GM12865 (cell line): ENCODE data around the gene PAF1.
"Not testable (repeated sequence)": the region's sequence is repeated elsewhere in the genome, so short reads cannot be mapped to it uniquely, and the experiment has no call there.

Source experiments
- DNase-seq: peaks from one replicate; pipeline ENCODE4 v3.0.0; 2010; ENCODE audit warnings: low read depth
- H3K4me3 ChIP-seq: 2 replicates; pipeline ENCODE4 v1.5.1; 2011; ENCODE audit warnings: mild to moderate bottlenecking, low read depth, low read length, control low read depth
- TF ChIP-seq, protein P1 (sequence below): IDR thresholded peaks from 2 replicates; pipeline ENCODE4 v1.5.1; 2011; ENCODE audit warnings: low read length, control low read depth, low read depth, inconsistent platforms; ENCODE audit not compliant: insufficient read depth; ENCODE audit errors: missing control alignments

PAF1 gene

DNA sequence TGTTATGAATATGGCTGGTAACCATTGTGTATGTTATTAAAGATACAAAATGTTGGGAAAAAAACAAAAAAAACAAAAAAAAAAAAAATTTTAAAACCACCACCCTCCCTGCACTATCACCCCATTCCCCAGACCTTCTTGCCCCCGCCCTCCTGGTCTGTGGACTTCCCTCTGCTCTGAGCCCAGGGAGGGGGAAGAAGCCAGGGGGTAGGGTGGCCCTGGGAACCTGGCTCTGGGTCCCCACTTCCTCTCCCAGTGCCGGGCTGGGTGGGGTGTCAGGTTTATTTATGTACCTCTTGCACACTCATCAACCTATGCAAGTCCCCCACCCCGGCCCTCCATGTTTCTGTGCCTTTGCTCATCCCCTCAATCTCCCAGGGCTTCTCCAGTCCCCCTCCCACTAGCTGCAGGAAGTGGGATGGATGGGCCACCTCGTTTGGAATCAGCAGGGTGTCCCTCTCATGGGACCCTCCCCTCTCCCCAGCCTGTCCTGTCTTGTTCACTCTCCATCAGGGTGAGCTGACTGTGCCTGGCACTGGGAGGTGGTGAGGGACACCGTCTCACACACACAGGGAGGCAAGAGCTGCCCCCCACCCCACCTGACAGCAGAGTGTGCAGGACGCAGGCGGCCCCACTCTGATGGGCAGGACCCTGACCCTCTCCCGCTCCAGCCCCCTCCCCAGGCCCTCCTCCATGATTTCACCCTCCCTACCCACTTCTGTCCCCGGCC is 5.9 kb downstream of the PAF1 start:
- H3K4me3 ChIP-seq = no peak overlapping the region
- no peak for DNase-seq
- TF ChIP-seq, protein P1, sequence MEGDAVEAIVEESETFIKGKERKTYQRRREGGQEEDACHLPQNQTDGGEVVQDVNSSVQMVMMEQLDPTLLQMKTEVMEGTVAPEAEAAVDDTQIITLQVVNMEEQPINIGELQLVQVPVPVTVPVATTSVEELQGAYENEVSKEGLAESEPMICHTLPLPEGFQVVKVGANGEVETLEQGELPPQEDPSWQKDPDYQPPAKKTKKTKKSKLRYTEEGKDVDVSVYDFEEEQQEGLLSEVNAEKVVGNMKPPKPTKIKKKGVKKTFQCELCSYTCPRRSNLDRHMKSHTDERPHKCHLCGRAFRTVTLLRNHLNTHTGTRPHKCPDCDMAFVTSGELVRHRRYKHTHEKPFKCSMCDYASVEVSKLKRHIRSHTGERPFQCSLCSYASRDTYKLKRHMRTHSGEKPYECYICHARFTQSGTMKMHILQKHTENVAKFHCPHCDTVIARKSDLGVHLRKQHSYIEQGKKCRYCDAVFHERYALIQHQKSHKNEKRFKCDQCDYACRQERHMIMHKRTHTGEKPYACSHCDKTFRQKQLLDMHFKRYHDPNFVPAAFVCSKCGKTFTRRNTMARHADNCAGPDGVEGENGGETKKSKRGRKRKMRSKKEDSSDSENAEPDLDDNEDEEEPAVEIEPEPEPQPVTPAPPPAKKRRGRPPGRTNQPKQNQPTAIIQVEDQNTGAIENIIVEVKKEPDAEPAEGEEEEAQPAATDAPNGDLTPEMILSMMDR = no peak

DNA sequence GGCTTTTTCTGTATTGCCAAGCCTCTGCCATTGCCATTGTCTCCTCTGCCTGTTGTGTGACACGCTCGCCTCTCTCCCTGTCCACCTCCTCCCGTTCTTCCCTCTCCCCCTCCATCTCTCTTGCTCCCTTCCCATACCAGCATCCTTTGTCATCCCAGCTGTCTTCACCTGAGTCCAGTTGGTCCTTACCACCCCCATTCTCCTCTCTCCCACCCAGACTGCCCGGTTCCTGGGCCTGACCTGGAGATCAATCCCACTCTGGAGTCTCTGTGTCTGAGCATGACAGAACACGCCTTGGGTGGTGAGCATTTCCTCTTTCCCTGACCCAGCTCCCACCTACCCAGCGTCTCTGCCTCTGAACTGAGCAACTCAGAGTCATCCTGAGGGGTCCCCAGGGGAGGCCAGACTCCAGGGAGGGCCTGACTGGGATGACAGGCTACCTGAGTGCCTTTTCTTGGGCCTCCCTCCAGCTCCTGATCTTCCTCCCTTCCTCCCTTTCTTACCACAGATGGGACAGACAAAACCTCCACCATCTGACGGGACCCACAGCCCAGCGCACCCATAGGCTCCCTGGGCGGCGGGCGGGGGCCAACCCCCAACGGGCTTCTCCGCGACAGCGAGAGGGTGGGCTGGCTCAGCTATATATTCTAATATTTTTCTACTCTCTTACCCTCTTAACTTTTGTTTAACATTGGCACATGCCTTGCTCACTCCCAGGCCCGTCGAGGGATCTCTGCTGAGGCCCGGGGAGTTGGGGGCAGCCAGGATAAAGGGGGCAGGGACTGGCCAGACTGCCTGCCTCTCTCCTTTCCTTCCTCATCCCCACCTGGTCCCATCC is 7.7 kb downstream of the PAF1 start:
- TF ChIP-seq, protein P1 = no peak
- no peak for DNase-seq
- H3K4me3 ChIP-seq = no peak overlapping the region

DNA sequence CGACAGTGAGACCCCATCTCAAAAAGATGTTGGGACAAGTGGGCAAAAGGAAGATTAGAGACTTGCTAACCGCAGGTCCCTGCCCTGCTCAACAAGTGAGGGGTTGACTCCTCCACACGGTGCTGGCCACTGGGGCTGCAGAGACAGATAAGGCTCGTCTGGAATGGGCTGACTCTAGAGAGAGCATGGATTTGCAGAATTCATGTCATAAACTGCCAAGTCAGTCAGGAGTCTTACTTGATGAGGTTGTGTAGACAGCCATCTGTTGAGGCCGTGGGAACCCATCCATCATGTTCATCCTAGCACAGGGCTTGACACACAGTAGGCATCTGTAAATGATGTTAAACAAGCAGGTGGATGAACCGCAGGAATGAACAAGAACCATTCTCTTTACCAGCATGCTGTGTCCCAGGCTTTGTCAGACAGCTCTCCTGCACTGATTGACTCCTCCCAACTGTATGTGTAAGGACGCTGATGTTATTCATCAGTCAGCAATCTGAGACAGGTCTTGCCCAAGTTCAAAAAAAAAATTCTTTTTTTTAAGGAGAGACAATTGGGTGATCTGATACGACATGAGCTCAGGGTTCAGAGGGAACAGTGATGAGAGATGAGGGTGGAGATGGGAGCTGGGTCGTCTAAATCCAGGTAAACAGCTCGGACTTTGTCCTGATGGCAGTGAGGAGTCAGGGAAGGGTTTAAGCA is 8.8 kb downstream of the PAF1 start:
- DNase-seq = no peak
- H3K4me3 ChIP-seq = no peak overlapping the region
- TF ChIP-seq, protein P1 = no peak

DNA sequence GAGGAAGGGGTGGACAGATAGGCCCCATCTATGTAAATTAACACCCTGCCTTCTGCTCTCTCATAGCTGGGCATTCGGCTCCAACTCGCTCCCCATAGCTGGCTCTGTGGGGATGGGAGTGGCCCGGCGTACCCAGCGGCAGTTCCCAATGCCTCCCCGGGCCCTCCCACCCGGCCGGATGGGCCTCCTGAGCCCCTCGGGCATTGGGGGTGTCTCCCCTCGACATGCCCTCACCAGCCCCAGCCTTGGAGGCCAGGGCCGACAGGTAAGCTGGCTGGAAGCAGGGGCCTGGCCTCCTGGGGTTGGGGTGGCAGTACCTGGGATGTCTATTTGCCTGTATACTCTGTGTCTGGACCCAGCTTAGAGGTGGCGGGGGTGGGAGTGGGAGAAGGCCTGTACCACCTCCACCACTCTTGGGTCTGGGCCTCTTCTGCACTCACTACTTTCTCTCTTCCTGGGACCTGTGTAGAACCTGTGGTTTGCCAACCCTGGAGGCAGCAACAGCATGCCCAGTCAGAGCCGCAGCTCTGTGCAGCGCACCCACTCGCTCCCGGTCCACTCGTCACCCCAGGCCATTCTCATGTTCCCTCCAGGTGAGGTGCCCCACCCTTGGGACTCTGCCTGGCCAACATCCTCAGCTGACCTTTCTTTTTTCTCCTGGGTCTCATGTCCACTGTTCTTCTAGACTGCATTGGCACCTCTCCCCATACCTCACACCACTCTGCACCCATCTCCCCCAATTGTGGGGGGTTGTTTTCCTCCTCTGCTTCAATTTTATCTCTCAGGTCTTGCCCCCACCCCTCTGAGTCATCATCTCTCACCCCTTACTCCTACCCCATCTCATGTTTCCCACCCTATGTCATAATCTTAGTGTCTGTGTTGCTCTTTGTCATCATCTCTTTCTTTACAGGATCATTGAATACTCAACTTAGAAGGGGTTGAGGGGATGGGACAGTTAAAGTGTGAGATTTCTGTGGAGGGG is 10.1 kb downstream of the PAF1 start:
- no peak for DNase-seq
- H3K4me3 ChIP-seq = no peak overlapping the region
- TF ChIP-seq, protein P1 = no peak

DNA sequence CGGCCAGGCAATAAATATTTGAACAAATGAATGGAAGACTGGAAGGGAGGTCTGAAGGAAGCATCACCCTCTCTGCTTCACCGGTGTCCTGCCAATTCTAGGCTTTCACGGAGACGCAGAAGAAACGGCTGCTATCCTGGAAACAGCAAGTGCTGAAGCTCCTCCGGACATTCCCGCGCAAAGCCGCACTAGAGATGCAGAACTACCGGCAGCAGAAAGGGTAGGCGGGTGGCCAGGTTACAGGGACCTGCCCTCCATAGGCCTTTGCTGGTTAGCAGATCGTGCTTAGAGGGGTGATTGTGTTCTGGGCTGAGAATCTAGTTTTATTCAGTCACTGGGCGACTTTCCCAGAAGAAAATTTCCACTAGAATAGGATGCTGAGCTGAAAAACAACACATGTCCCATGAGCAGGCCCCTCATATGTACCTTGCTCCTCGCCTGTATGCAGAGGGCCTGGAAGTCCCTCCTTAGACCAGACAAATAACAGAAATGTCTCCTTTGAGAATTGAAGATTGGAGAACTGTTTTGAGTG is 11.0 kb downstream of the PAF1 start:
- H3K4me3 ChIP-seq = no peak overlapping the region
- TF ChIP-seq, protein P1 = no peak
- DNase-seq = no peak

DNA sequence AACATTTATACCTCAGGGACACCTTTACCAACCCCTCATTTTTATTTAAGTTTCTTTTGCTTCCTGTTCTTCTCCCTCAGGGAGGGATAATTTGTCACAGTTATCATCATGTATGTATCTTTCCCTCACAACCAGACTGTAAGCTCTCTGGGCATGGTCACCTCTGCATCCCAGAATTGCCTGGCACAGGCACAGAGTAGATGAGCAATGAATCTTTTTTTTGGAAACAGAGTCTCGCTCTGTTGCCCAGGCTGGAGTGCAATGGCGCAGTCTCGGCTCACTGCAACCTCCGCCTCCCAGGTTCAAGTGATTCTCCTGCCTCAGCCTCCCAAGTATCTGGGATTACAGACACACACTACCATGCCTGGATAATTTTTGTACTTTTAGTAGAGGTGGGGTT is 11.5 kb downstream of the PAF1 start:
- H3K4me3 ChIP-seq, DNase-seq: not testable (repeated sequence)
